HT-29 (cell line): Measurements from ENCODE around the gene GPD2. TPM values are rescaled to one million over a fixed set of nuclear protein-coding genes. Genes with fewer than 3 reads are reported as not detected.

Experiments used
- DNase-seq: peaks from one replicate; pipeline ENCODE4 v3.0.0-alpha.2; 2015; ENCODE audit warnings: low spot score
- total RNA-seq: library from RNA; depleted of rRNA; stranded (reverse); fragments of >200 nt; shearing (Covaris generic); gene quantifications from 2 replicates; pipeline ENCODE4 v1.2.3, GENCODE V29; 2014

The GPD2 gene
- total RNA-seq, 1 experiment from 2014 or later: 30.4 TPM

GRCh38 chr2:156532989-156533388, 96.8 kb downstream of the GPD2 start:
- DNase-seq: no peak

- DNase-seq: no peak
Observed at GRCh38 chr2:156536534-156536933, 100.4 kb downstream of the GPD2 start.

- DNase-seq: no peak
Observed at GRCh38 chr2:156537141-156537540, 101.0 kb downstream of the GPD2 start.

- DNase-seq: no peak
Observed at GRCh38 chr2:156538083-156538504, 101.9 kb downstream of the GPD2 start.

GRCh38 chr2:156539086-156539860, 103.1 kb downstream of the GPD2 start:
- DNase-seq: no peak

GRCh38 chr2:156540706-156541105, 104.5 kb downstream of the GPD2 start:
- no peak for DNase-seq

- DNase-seq: no peak
Observed at GRCh38 chr2:156541229-156541628, 105.0 kb downstream of the GPD2 start.

- DNase-seq: no peak
Observed at GRCh38 chr2:156541706-156542105, 105.5 kb downstream of the GPD2 start.

- no peak for DNase-seq
Observed at GRCh38 chr2:156548413-156548812, 112.2 kb downstream of the GPD2 start.

GRCh38 chr2:156553714-156554442, 117.7 kb downstream of the GPD2 start:
- DNase-seq: no peak

- no peak for DNase-seq
Observed at GRCh38 chr2:156561326-156561725, 125.1 kb downstream of the GPD2 start.

- no peak for DNase-seq
Observed at GRCh38 chr2:156562124-156562523, 125.9 kb downstream of the GPD2 start.

GRCh38 chr2:156563994-156564753, 128.0 kb downstream of the GPD2 start:
- DNase-seq: no peak

GRCh38 chr2:156565066-156565710, 129.0 kb downstream of the GPD2 start:
- DNase-seq: no peak

- DNase-seq: no peak
Observed at GRCh38 chr2:156573710-156574109, 137.5 kb downstream of the GPD2 start.

- DNase-seq: no peak
Observed at GRCh38 chr2:156574112-156574511, 137.9 kb downstream of the GPD2 start.

GRCh38 chr2:156576005-156576404, 139.8 kb downstream of the GPD2 start:
- no peak for DNase-seq

- DNase-seq: no peak
Observed at GRCh38 chr2:156580501-156580900, 144.3 kb downstream of the GPD2 start.

GRCh38 chr2:156581280-156581679, 145.1 kb downstream of the GPD2 start:
- no peak for DNase-seq

GRCh38 chr2:156585457-156585856, 149.3 kb downstream of the GPD2 start:
- no peak for DNase-seq

- no peak for DNase-seq
Observed at GRCh38 chr2:156586621-156587020, 150.4 kb downstream of the GPD2 start.
